Stimulated activated CD8-positive, alpha-beta memory T cell treated with anti-CD3 and anti-CD28 coated beads, Interleukin-4, amount 100 ng/mL, for 24 hours (primary cell): ENCODE data around the gene PLA2G2D.

Source experiments
- DNase-seq: peaks from one replicate; pipeline ENCODE4 v3.0.0-alpha.2; 2020; ENCODE audit warnings: low read depth

The PLA2G2D gene, protein sequence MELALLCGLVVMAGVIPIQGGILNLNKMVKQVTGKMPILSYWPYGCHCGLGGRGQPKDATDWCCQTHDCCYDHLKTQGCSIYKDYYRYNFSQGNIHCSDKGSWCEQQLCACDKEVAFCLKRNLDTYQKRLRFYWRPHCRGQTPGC

DNA sequence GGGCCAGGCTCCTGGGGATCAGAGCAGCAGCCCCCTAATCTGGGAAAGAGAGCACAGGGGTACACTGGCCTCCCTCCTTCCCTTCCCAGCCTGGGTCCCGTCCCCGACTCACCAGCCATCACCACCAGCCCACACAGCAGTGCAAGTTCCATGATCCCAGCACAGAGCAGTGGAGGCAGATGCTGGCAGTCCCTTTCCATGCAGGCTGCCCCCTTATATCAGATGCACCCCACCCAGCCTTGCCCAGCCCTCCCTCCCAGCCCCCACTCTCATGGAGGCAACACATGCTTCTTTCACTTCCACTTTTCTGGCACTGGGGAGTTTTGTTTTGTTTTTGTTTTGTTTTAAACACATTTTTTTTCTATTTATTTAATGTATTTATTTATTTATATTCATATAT lies at the start of gene PLA2G2D:
Gene PLA2G2D (minus strand): TSS at position 190 of the 400 bp plus-strand sequence. CDS start 38 bp downstream, at position 152.
- no peak for DNase-seq

DNA sequence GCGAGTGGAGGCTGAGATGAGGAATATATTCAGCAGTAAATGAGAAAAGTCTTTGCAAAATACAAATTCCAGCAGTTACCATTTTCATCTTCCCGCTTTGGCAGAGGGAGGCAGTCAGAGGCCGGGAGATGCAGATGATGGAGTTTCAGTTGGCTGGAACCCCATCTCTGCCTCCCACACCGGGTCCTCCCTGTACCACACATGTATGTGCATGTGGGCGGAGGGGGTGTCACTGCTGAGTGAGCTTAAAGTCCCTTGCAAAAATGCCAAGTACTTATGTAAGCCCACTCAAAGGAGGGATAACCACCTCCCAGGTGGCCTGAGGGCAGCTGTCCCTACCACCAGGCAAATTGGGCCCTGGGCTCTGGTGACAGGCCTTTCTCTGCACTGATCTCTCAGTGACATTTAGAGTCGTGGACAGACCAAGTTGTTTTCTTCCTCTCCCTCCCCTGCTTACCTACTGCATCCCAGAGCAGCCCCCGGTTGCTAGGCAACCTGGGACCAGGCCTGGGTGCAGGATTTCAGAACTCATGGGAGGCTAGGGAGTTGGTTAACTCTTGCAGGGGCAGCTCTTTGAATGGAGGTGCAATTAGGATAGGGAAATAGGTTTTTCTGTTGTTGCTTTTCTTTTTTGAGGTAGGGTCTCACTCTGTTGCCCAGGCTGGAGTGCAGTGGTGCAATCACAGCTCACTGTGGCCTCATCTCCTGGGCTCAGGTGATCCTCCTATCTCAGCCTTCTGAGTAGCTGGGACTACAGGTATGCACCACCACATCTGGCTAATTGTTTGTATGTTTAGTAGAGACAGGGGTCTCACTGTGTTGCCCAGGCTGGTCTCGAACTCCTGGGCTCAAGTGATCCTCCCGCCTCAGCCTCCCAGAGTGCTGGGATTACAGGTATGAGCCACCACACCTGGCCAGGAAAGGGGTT lies 49.5 kb upstream of the PLA2G2D start:
- DNase-seq = no peak

DNA sequence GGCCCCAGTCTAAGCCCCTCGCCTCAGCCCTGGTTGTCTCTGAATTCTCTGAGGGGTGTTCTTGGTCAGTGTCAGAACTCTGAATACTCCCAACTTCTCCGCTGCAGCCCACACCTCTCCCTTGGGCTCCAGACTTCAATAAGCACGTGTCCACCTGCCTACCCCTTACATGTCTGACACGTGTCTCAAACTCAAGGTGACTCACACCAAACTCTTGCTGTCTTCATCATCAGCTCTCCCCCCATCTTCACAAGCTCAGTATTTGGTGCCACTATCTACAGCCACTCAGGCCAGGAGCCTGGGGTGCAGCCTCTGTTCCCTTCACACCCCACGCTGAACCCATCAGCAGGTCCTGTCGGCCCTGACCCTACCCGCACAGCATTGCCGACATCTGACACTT lies 47.8 kb upstream of the PLA2G2D start:
- DNase-seq = no peak

DNA sequence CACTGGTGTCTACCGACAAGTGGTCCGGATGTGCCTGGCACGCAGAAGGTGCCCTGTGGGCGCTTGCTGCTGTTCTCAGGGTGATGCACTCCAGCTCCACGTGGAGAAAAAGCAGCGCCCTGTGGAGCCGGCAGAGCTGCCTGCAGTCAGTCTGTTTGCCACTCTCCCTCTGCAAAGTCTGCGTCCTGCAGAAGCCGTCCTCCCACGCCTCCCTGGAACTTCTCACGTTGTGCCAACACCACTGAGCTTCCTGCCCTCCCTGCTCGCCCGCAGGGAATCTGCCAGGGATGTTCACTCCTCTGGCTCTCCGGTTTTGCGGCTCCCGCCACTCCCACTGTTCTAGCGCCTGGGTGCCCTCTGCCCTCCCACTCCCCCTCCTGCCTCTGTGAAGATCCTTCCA lies 46.7 kb upstream of the PLA2G2D start:
- DNase-seq = no peak

DNA sequence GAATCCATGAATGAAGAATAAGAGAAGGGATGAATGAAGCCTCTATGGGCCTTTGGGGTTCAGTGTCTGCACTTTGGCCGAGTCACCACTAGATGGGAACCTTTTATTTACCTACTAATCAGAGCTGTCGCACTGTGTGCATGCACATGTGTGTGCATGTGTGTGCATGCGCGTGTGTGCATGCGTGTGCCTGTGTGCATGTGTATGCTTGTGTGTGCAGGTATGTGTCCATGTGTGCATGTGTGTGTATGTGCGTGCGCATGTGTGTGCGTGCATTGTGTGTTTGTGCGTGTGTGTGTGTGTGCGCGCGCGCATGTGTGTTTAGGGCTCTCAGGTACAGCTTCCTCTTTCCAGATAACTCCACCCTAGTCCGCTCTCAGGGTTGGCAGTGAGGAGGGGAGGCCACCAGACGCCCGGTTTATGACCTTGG lies 46.2 kb upstream of the PLA2G2D start:
- DNase-seq = no peak

DNA sequence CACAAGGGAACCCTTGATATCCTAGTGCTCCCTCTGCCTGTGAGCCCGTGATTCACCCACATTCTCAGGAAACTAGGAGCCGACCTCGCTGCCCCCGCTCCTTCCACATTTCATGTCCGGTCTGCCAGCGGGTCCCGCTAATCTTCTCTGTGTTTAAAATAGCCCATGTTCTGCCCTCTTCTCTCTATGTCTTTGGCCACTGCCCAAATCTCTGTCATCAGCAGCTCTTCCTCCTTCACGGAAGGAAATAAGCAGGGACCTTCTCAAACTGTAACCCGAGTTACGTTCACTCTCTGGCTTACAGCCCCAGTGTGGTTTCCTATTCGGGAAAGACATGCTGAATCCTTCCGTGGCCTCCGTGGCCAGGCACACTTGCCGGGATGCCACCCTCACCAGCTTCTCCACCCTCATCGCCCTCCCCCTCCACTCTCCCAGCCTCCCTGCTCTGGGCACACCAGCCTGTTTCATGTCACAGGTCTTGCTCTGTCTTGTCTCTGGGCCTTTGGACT lies 45.4 kb upstream of the PLA2G2D start:
- no peak for DNase-seq

DNA sequence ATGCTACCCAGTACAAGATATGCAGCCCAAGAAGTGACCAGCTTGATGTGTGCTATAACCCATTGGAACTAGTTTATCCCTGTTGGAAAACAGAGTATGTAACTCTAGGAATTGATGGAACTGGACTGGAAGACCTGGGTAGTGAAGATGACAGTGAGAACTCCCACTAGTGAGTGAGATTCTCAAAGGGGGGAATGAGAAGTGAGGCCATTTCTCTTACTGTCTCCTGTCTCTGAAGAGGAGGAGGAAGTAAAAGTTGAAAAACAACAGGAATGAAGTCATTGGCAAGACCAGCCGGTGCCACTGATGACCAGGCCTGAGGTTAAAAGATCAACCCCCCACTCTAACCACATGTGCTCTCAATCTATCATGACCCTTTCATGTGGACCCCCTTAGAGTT lies 40.7 kb upstream of the PLA2G2D start:
- DNase-seq = no peak

DNA sequence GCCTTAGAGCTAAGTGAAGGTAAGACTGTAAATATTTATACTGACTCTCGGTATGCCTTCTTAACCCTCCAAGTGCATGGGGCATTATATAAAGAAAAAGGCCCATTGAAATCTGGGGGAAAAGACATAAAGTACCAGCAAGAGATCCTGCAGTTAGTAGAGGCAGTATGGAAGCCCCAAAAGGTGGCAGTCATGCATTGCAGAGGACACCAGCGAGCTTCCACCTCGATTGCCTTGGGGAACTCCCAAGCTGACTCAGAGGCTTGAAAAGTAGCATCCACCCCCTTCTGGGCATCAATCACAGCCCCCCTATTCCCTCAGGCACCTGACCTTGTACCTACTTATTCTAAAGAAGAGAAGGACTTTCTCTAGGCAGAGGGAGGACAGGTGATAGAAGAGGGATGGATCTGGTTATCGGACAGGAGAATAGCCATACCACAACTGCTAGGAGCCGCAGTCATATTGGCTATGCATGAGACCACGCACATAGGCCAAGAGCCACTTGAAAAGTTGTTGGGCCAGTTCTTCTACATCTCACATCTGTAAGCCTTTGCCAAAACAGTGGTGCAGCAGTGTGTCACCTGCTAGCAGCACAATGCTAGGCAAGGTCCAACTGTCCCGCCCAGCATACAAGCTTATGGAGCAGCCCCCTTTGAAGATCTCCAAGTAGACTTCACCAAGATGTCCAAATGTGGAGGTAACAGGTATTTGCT lies 39.2 kb upstream of the PLA2G2D start:
- DNase-seq = no peak

DNA sequence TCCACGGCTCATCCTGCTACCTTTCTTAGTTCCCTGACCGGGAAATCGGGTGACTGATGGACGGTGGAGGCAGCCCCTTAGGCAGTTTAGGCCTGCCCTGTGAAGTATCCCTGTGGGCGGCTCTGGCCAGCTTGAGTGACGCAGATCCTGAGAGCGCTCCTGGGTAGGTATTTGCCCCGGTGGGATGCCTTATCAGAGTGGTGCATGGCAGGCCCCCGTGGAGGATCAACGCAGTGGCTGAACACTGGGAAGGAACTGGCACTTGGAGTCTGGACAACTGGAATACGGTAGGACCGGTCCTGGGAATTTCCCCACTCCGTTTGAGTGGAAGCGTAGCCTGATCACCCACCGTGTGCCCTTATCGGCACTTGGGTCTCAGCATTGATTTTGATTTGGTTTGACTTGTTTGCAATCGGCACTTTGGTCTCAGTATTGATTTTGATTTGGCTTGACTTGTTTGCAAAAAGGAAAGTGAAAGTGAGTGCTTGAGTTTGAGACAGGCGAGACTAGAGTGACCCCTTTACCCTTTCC lies 35.0 kb upstream of the PLA2G2D start:
- DNase-seq = no peak

DNA sequence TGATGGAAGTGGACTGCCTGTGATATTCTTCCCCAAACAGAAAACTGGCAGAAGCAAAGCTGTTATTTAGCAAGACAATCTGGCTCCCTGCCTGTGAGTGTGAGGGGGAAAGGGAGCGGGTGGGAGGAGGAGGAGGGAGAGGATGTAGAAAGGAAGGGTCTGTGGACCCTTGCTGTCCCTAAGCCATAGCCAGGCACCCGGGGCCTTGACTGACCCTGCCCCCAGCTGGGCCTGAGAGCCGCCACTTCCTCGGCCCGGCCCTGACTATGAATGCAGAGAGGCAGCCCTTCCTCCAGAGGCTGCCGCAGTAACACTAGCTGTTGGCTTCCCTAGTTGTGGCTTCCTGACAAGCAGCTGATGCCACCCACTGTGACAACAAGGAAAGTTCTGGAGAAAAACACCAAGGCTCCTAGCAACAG lies 33.7 kb upstream of the PLA2G2D start:
- no peak for DNase-seq

DNA sequence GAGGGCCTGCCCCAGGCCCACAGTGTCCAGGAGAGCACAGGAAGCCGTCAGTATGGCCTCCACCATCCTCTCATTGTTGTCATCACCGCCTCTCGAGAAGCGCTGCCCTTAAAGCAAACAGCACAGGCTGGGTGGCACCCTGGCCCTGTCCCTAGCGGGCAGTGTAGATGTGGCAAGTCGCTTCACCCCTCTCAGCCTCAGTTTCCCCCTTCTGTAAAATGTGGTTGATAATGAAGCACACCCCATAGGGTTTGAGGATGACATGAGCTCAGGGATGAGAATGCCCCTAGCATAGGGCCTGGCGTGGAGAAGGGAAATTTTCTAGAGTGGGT lies 33.2 kb upstream of the PLA2G2D start:
- DNase-seq = no peak

DNA sequence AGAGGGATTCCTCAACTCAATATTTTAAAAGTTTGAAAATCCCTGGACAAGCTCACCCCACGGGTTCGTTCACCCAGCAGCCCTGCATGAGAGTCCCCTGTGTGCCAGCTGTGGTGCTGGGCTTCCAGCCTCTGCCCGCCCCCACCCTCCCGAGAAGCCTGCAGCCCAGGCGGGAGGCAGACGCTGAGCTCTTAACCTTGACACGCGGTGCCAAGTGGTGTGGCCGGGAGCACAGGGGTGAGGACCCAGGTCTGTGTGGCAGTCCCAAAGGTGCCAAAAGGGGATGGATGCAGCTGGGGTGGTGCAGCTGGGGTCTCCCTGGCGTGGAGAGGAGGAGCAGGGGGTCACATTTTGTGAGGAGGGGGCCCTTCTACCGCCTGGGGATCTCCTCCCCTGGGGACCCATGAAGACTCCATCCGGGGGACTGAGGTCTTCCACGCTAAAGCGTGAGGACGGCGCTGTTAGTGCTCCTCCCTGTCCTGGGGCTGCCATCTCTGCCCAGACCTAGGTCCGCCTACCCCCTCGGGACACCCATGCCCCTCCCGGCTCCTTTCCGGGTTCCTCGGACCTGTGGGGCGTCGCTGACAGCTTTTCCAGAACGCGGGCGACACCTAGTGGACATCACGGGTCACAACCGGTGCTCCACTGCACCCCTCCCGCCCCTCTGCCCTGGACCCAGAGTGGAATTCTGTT lies 32.7 kb upstream of the PLA2G2D start:
- peak; percentile 65 for DNase-seq

DNA sequence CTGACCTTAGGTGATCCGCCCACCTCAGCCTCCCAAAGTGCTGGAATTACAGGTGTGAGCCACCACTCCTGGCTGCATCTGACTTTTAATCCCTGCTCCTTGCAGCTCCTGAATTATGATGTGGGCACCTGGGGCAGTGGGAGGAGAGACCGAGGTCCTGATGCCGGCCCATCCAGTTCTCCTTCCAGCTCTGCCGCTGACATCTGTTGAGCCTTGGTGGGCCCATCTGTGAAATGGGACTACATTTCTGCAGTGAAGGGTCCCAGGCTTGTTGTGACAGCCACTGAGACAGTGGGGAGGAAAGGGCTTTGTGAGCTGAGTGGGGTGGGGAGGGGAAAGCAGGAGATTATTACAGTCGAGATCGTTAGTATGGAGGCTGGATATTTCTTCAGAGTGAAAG lies 31.6 kb upstream of the PLA2G2D start:
- DNase-seq = no peak

DNA sequence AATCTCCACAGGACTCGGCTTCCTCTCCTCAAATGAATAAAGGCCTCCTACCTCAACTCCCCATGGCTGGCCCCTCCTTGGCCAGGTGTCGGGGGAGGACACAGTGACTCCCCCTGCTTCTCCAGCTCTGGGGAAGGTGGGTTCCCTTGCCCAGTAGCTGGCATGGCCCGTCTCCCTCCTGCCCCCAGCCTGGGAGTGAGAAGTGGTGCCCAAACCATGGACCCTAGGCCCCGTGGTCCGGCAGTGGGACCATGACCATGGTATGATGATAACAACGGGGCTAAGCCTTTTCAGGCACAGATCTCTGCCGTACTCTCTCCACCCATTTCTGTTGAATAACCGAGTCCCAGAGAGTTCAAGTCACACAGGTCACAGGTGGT lies 31.0 kb upstream of the PLA2G2D start:
- DNase-seq = no peak

DNA sequence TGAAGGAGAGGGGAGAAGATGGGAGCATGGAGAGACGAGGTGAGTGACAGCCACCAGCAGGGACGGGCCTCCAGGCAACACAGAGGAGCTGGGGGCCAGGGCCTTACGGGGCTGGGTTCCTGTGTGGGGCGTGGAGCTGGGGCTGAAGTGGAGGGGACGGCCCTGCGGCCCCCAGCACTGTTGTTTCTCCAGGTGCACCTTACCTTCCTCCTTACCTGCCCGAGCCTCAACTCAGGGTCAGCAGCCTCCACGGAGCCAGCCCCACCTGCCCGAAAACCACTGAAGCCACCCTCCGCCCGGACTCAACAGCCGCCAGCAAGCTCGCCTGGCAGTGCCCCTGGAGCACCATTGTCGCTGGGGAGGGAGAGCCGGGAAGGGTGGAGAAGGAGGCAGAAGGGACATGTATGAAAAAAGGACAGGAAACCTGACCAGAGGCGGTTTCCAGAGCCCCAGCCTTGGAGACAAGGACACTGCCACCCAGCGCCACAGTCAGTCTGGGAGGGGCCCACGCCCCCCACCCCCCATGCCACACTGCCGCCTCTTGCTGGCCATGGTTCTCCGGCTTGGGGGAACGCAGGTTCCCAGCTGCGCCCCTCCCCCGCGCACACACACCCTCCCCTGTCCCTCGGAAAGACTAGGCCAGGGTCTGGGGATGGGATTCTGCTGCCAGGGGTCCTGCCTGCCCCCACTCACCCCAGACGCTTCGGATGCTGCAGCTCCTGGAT lies 30.4 kb upstream of the PLA2G2D start:
- DNase-seq = no peak

DNA sequence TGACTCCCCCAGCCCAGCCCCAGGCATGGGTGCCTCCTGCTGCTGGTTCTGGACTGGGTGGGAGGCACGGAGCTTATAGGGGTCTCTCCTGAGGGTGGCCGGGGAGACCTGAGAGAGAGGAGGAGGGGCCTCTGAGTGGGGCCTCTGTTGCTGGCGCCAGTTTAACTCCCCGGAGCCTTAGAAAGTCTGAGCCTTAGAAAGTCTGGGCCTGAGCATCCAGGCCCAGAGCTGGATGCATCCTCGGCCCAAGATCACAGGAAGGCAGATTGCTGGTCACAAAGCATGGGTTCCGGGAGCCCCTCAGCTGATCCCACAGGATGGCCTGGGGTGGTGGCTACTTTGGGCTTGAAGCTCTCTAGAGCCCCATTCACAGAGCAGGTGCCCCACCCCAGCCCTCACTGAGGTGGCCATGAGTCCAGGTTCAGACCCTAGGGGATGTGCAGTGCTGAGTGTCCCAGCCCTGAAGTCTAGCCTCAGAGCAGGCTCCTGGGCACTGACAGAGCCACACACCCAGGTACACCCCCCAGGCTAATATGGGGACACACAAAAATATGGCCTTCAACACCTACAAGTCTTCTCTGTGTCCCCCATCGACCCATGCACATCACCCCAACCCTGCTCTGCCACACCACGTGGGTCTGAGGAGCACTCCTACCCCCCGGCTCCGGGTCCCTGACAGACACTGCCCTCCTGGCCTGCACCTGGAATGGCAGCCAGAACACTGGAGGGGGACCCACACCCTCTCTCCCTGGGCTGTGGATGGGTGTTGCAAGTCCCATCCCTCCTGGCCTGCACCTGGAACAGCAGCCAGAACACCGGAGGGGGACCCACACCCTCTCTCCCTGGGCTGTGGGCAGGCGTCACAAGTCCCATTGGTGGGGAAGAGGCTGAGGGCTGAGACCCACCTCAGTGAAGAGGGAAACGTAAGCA lies 29.5 kb upstream of the PLA2G2D start:
- DNase-seq = no peak

DNA sequence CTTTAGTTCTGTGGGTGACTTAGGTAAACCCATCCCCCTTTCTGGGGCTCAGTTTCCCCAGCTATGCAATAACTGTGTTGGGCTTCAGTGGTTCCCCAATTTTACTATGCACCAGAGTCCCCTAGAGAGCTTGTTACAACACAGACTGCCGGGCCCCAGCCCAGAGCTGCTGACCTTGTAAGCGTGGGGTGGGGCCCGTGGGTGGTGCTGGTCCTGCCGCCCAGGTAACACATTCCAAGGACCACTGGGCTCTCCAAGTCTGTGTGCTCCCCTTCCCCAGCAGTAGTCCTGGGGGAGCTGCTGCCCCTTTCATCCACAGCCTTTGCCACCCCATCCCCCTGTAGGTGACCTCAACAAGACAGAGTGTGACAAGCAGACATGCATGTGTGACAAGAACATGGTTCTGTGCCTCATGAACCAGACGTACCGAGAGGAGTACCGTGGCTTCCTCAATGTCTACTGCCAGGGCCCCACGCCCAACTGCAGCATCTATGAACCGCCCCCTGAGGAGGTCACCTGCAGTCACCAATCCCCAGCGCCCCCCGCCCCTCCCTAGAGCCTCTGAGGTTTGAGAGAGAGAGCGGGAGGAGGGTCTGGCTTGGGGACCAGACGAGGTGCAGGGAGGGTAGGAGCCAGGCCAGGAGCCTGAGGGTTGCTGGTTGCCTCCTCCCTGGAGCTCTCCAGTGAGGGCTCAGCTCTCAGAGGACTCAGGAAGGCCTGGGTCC lies 28.7 kb upstream of the PLA2G2D start:
- no peak for DNase-seq

DNA sequence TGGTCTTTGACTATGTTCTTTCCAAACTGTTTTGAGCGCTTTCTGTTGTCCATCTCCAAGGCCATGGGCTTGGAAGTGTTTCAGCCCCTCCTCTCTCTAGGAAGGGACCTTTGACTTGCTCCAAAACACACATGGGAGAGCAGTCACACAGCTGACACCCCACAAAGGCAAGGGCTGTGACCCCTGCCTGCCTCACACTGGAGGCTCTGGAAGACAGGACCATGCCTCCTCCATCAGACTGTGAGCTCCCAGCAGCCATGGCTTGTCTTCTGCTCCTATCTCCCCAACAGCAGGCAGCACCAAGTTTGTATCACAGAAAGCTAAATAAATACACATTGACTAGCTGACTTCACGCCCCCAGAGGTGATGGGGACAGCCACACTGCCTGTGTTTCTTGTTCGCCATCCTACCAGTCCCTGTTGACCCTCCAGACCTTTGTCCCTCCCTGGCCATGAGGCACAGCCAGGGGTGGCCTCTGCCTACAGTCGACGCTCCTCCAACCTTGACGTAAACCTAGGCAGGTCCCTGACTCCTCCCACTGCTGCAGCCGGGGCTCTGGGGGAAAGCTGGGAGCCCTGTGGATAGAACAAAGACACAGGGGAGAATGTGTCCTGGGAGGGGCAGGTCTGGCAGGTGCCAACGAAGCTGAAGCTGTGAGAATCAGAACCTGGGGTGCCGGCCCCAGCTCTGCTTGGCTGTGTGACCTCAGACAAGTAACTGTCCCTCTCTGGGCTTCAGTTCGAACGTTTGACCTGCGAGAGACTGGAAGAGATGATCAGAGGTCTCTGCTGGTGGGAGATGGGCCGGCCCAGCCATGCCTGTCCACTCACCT lies 24.6 kb upstream of the PLA2G2D start:
- DNase-seq = no peak

DNA sequence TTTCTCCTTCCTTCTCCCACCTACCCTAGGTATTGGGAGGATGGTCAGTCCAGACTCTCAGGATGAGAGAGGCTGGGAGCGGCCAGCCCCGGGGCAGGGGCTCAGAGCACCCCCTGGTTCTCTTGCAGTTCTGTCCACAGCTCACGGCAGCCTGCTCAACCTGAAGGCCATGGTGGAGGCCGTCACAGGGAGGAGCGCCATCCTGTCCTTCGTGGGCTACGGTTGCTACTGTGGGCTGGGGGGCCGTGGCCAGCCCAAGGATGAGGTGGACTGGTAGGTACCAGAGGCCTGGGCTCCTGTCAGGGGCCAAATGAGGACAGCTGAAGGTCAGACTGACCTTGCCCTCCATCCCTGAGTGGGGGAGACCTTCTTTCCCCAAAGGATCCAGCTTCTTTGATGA lies 24.0 kb upstream of the PLA2G2D start:
- no peak for DNase-seq
